ENCODE results near the gene TP53I3.

- TF ChIP-seq CTCF (IDR thresholded peaks at IDR 0.05) (no peak), POLR2A (IDR thresholded peaks at IDR 0.05) (no peak)
Observed at GRCh38 chr2:24111407-24111901, 26.8 kb upstream of the TP53I3 start.
